HAP-1 (cell line): Measurements from ENCODE around the gene PLCB1.
A peak's percentile ranks its signal among the peaks of the same experiment; 100 is the strongest.

ENCODE experiments used
- DNase-seq, 2 experiments: peaks; one replicate each; pipeline ENCODE4 v3.0.0-alpha.2; 2016 to 2020; ENCODE audit warnings: low spot score in 2 of 2
- H3K27me3 ChIP-seq: fragments of 250-450 bp; sonication (Bioruptor Pico); 2 replicates; pipeline ENCODE4 v1.5.1; 2020; ENCODE audit warnings: low read depth, mild to moderate bottlenecking, moderate library complexity
- H3K36me3 ChIP-seq: fragments of 250-450 bp; sonication (Bioruptor Pico); replicated peaks from 2 replicates; pipeline ENCODE4 v1.5.1; 2020; ENCODE audit warnings: mild to moderate bottlenecking
- H3K4me1 ChIP-seq: fragments of 250-450 bp; sonication (Bioruptor Pico); 2 replicates; pipeline ENCODE4 v1.5.1; 2020; ENCODE audit warnings: mild to moderate bottlenecking
- H3K4me3 ChIP-seq: fragments of 250-450 bp; sonication (Bioruptor Pico); 2 replicates; pipeline ENCODE4 v1.5.1; 2020; ENCODE audit warnings: mild to moderate bottlenecking, moderate library complexity
- H3K9me3 ChIP-seq: fragments of 250-450 bp; sonication (Bioruptor Pico); 2 replicates; pipeline ENCODE4 v1.5.1; 2020; ENCODE audit warnings: mild to moderate bottlenecking, moderate library complexity
- in situ Hi-C: fragments of 300-500 bp; cut with MboI; formaldehyde crosslinking; loops from 3 replicates; pipeline ENCODE4 v1.14.3; 2020; ENCODE audit warnings: low sequenced_read_pairs, inconsistent platforms, mixed read lengths

Gene PLCB1

DNA sequence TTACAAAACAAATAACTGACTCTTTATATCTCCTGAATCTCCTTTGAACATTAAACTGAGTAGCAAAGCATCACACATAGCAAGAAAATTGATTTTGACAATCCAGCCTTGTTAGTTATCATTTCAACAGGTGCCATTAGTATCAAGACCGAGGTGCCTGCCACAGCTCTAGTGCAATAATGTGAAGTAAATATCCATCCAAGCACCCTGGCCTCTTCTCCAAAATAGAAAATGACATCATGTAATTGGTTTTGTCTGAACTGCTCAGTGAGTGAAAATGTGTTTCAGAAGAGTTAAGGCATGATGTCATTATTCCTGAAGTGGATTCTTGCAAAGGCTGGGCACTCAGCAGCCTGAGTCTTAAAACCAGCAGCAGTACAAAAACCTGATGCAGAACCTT lies 341.4 kb downstream of the PLCB1 start:
- in situ Hi-C loops: no loop called here
- H3K9me3 ChIP-seq: no peaks in the 10 kb centered on the region
- H3K4me1 ChIP-seq: peaks cover 8% of the 10 kb centered on the region
- no peak for DNase-seq
- H3K36me3 ChIP-seq: no peaks in the 10 kb centered on the region
- H3K4me3 ChIP-seq: no peak overlapping the region
- H3K27me3 ChIP-seq: peaks cover 8% of the 10 kb centered on the region; the same call in 1 of the 2 replicates

DNA sequence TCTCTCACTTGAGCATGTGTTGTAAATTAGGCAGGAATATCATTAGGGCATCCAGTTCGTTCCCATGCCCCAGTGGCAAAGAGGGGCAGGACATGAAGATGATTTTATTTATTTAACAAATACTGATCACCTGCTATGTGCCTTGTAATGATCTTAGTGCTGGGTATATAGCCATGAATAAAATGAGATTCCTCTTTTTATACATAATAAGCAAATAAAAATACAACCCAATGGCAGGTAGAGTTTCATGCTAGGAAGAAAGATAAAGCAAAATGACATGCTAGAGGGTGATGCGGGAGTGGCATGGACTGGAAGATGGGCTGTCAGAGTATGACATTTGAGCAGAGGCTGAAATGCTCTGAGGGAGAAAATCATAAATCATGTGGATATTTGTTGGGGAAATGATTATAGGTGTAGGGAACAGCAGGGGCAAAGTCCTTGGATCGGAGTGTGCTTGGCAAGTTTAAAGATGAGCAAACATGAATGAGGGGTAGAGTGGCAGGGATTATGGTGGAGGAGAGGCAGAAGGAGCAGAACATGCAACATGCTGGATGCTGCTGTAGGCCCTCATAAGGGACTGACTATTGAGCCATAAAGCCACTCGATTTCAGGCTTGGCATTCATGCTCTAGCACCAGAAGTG lies 342.1 kb downstream of the PLCB1 start:
- Histone ChIP-seq H3K9me3 (no peaks in the 10 kb centered on the region), H3K4me1 (peaks cover 8% of the 10 kb centered on the region), H3K27me3 (peaks cover 8% of the 10 kb centered on the region; the same call in 1 of the 2 replicates), H3K4me3 (no peak overlapping the region), H3K36me3 (no peaks in the 10 kb centered on the region)
- no peak for DNase-seq
- in situ Hi-C loops: no loop called here

DNA sequence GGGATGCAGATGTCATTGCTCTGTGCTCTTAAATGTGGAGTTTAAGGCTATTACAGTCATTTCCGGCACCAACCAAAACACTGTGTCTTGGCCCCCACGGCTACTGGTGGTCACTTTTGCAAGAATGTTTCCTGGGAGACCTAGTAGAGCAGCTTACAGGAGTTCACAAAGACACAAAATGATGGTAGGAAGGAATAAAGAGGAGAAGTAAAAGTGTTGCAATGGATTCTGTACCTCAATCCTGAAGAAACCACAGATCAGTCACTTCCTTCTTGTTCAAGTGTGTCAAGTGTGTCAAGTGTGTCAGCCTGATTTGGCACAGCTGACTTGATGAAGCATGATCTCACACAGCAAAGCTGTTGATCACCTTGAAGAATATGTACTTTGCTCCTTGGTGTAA lies 344.0 kb downstream of the PLCB1 start:
- in situ Hi-C loops: no loop called here
- H3K9me3 ChIP-seq: no peaks in the 10 kb centered on the region

GRCh38 chr20:8480597-8480996 lies 348.5 kb downstream of the PLCB1 start:
- H3K4me1 ChIP-seq: no peaks in the 10 kb centered on the region
- no peak overlapping the region for H3K4me3 ChIP-seq
- H3K9me3 ChIP-seq: no peaks in the 10 kb centered on the region
- in situ Hi-C loops: no loop called here
- no peaks in the 10 kb centered on the region for H3K27me3 ChIP-seq
- DNase-seq: no peak
- H3K36me3 ChIP-seq: no peaks in the 10 kb centered on the region

More for the DNA sequence above, 344.0 kb downstream of the PLCB1 start:
- no peaks in the 10 kb centered on the region for H3K36me3 ChIP-seq
- peaks cover 8% of the 10 kb centered on the region for H3K4me1 ChIP-seq
- H3K4me3 ChIP-seq: no peak overlapping the region
- DNase-seq: no peak
- no peaks in the 10 kb centered on the region for H3K27me3 ChIP-seq

- H3K9me3 ChIP-seq: no peaks in the 10 kb centered on the region
- DNase-seq: no peak
- no peak overlapping the region for H3K4me3 ChIP-seq
- H3K36me3 ChIP-seq: no peaks in the 10 kb centered on the region
- H3K4me1 ChIP-seq: peaks cover 11% of the 10 kb centered on the region
- in situ Hi-C loops: no loop called here
- no peaks in the 10 kb centered on the region for H3K27me3 ChIP-seq
Measured at GRCh38 chr20:8487696-8488095, 355.6 kb downstream of the PLCB1 start.

DNA sequence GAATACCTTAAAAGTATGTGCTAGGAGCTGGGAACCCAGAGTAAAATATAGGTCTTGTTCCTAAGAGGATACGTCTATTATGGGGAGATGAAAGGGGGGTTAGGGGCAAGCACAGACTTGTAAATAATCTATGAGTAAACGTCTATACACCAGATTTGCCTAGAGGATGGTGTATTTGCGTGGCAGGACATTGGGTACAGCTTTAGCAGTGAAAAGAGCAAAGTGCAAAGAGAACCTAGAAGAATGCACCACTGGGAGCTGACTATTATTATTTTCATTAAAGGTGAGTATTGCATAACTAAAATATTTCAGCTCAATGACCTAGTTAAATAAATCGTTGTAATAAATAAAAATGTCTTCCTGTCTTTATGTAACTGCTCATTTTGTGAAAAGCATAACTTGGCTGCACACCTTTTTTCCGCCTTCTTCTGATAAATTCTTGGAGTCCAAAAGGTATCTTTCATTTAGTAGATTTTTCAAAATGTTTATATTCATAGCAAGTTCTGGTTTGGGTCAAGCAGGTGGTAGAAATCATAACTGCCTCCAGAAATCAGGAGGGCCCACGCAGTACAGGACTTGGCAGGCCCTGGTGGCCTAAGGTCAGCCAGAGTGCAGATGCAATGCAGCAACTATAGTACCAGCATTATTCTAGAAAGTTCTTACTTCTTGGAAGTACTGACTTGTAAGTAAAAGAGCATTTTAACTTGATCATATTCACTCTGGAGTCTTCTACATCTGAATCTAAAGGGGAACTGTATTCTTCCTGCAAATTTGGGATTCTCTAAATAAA lies 357.2 kb downstream of the PLCB1 start:
- Histone ChIP-seq H3K9me3 (no peaks in the 10 kb centered on the region), H3K4me3 (no peak overlapping the region), H3K36me3 (no peaks in the 10 kb centered on the region), H3K4me1 (peaks cover 15% of the 10 kb centered on the region), H3K27me3 (no peaks in the 10 kb centered on the region)
- in situ Hi-C loops: no loop called here
- DNase-seq: no peak

DNA sequence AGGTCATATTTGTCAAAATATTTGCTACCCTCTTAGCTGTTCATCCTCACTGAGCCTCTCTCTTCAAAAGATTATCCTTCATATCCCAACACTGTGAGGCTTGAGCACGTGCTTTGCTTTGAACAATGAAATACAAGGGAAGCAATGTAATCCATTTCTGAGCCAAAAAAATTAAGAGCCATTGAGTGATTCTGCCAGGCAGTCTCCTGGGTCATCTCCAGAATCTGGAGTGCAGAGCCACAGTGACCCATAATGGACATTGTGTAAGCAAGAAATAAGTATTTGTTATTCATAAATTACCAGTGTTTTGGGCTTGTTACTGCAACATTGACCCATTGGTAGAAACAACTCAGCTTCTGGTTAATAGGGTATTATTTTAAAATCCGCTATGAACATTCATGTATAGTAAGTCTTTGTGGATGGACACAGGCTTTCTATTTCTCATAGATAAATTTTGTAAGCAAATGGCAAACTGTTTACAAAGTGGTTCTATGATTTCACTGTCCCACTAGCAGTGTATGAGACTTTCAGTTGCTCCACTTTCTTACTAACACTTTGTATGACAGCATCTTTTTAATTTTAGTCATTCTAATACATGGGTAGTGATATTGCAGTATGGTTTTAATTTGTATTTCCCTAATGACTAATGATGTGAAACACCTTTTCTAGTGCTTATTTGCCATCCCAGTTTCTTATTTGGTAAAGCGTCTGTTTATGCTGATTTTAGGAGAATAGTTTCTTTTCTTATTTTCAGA lies 358.2 kb downstream of the PLCB1 start:
- H3K4me1 ChIP-seq: peaks cover 15% of the 10 kb centered on the region
- H3K27me3 ChIP-seq: no peaks in the 10 kb centered on the region
- H3K36me3 ChIP-seq: no peaks in the 10 kb centered on the region
- in situ Hi-C loops: no loop called here
- no peaks in the 10 kb centered on the region for H3K9me3 ChIP-seq
- DNase-seq: no peak
- no peak overlapping the region for H3K4me3 ChIP-seq

GRCh38 chr20:8492173-8492572 lies 360.1 kb downstream of the PLCB1 start:
- Histone ChIP-seq H3K4me1 (peaks cover 15% of the 10 kb centered on the region), H3K9me3 (no peaks in the 10 kb centered on the region), H3K36me3 (no peaks in the 10 kb centered on the region), H3K4me3 (no peak overlapping the region), H3K27me3 (no peaks in the 10 kb centered on the region)
- DNase-seq: peak in 1 of 2 experiments; percentile 67
- in situ Hi-C loops: no loop called here

DNA sequence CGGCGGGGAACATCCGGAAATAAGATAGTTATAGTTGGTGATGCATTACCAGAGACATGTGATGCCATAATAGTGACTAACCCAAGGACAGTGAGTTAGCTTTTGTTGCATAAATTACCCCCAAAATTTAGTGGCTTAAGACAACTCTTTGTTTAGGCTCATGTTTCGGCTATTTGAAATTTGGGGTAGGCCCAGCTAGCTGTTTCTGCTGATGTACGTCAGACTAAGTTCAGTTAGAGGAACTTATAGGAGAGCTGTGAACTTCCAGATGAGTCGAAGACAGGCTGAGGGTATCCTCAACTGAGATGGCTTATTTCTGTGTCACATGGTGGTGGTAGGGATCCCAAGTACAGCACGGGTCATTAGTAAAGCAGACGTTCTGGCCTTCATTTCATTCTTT lies 366.5 kb downstream of the PLCB1 start:
- no peak for DNase-seq
- H3K36me3 ChIP-seq: no peaks in the 10 kb centered on the region
- H3K4me3 ChIP-seq: no peak overlapping the region
- H3K9me3 ChIP-seq: no peaks in the 10 kb centered on the region
- H3K4me1 ChIP-seq: no peaks in the 10 kb centered on the region
- in situ Hi-C loops: no loop called here
- H3K27me3 ChIP-seq: no peaks in the 10 kb centered on the region

DNA sequence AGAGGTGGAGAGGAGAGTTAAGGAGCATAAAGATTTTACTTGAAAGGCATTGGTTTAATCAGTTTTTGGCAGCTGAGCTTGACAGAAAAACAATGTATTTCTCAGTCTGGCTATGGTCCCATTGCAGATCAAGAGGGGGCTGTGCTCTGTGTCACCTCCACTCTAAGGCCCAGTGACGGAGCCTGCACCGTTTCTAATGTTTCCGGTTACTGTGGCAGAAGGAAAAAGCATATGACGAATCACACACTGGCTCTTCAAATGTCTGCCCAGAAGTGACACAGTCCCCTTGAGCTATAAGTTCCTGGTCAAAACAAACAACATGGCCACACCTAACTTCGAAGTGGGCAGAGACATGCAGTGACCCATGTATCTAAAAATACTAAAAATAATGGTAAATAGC lies 372.0 kb downstream of the PLCB1 start:
- no peaks in the 10 kb centered on the region for H3K27me3 ChIP-seq
- no peaks in the 10 kb centered on the region for H3K9me3 ChIP-seq
- in situ Hi-C loops: no loop called here
- H3K4me3 ChIP-seq: no peak overlapping the region
- H3K4me1 ChIP-seq: peaks cover 6% of the 10 kb centered on the region
- DNase-seq: no peak
- no peaks in the 10 kb centered on the region for H3K36me3 ChIP-seq

DNA sequence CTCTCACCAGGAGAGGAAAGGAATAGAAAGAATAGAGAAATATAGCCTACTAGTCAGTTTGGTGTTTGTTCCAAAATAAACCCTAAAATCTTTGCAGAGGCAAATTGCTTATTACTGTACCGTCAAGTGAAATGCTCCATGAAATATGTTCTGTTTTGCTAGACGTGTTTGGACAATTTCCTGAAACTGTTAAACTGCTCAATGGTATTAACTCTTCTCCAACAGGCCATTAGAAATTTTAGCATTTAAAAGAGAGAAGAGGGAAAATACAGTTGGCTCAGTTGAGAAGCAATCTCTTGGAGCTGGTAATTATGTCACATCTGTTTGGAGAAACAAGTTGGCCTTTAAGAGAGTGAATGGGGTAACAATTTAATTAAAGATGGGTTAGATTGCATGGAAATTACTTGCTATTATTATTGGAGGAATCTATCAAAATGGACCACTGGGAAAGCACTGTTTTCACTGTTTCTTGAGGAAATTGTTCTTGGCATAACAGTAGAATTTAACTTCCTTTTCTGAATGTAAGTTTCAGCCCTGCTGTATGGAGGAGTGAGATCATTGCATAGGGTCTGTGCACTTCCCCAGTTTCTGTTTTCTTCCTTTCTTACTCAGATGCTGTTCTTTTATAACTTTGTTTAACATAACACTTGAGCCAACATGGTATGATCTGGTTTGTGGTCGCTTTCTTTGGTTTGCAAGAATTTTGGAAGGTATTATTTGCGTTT lies 373.6 kb downstream of the PLCB1 start:
- Histone ChIP-seq H3K9me3 (no peaks in the 10 kb centered on the region), H3K4me3 (no peak overlapping the region), H3K27me3 (no peaks in the 10 kb centered on the region), H3K4me1 (peaks cover 6% of the 10 kb centered on the region), H3K36me3 (no peaks in the 10 kb centered on the region)
- in situ Hi-C loops: no loop called here
- no peak for DNase-seq

DNA sequence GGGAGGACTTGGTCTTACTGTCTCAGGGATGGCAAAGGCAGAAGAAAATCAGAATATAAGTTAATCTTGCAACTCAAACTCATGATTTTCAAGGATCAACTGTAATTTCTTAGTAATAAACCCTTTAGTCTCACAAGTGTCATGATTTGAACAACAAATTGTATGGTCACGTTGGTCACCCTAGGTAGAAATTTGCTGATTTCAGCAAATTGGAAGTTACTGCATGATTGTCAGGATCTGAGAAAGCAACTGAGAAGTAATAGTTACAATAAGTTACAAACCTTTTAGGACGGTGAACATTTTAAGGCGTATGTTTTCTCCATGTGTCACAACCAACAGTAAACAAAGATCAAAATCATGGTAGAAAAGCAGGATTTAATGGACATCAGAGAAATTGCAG lies 375.2 kb downstream of the PLCB1 start:
- in situ Hi-C loops: no loop called here
- DNase-seq: no peak
- H3K27me3 ChIP-seq: no peaks in the 10 kb centered on the region
- H3K36me3 ChIP-seq: no peaks in the 10 kb centered on the region
- H3K4me3 ChIP-seq: no peak overlapping the region
- no peaks in the 10 kb centered on the region for H3K9me3 ChIP-seq
- peaks cover 6% of the 10 kb centered on the region for H3K4me1 ChIP-seq

DNA sequence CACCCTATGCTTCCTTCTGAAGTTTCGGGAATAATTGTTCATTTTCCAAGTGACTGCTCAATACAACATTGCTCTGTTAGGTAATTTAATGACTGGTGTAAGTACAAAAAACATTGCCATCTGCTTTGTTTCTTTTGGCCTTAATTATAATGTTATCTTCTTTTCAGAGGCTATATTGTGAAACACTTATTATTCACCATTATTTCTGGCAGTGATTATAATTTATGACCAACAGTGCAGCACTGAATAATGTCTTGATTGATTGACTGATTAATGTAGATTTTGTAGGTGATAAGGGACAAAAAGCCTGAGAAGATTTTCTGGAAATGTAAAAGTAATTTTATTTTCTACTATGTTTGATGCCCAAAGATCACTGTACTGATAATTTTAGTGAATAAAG lies 377.7 kb downstream of the PLCB1 start:
- no peak for DNase-seq
- H3K4me1 ChIP-seq: peaks cover 6% of the 10 kb centered on the region
- no peaks in the 10 kb centered on the region for H3K9me3 ChIP-seq
- H3K4me3 ChIP-seq: no peak overlapping the region
- H3K27me3 ChIP-seq: no peaks in the 10 kb centered on the region
- H3K36me3 ChIP-seq: no peaks in the 10 kb centered on the region
- in situ Hi-C loops: no loop called here
